DMS 273 (cell line): ENCODE results near the gene MCEE.
A peak's percentile ranks its signal among the peaks of the same experiment; 100 is the strongest.
"Not testable (repeated sequence)": the region's sequence is repeated elsewhere in the genome, so short reads cannot be mapped to it uniquely, and the experiment has no call there.

Source experiments
- DNase-seq: peaks from one replicate; lab custom pipeline; 2025; ENCODE audit not compliant: unreplicated experiment; lab: John Stamatoyannopoulos, UW

Gene MCEE

DNA sequence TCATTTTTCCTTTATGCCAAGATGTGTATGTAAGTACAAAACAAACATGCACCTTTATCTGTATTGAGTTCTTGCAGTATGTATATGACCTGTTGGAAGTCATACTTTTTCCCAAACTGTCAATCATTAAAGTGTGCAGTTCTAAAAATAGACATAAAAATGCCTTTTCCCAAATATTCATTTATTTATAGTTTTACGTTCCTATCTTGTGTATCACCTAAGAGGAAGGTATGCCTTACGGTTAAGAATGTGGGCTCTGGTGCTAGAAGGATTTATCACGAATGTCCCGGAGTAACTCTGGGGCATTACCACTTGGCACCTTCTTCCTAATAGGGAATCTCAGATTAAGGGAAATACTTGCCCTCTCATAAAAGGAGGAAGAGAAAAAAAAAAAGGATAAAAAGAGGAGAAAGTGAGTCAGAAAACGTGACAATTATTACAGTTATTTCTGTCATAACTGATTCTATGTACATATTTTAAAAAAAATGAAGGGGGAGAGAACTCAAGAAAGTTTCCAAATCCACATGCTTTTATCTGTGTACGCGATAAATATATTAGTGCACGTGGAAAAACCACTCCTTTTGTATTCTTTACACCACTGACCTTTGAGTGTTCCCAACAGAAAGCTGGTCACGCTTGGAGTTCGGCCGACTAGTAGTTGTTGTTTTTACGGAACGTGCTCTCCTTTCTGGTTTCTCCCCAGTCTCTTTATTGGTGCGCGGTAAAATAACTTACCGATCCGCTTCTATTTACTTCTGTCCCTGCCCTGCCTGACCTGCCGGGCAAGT, 721 bp downstream of the MCEE start:
- DNase-seq: peak; percentile 40

DNA sequence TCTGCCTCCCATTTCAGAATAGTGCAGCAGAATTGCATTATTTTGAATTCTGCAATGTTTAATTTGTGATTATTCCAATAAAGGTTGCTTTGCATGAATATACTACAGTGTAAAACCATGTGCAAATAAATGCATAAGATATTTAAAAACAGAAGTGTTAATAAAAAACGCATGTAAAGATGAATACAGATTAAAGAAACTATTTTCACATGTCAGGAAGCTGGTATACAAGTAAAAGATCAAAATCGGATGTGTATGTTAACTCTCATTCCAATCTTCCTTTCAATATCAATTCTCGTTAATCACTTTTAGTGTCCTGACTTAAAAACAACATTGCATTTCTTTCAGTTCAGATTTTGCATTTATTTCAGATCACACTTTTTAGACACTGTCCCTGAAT, 3.1 kb downstream of the MCEE start:
- no peak for DNase-seq

- DNase-seq: no peak
Observed at GRCh38 chr2:71125506-71126294, 4.3 kb downstream of the MCEE start.

- DNase-seq: no peak
Observed at GRCh38 chr2:71122387-71123298, 7.4 kb downstream of the MCEE start.

DNA sequence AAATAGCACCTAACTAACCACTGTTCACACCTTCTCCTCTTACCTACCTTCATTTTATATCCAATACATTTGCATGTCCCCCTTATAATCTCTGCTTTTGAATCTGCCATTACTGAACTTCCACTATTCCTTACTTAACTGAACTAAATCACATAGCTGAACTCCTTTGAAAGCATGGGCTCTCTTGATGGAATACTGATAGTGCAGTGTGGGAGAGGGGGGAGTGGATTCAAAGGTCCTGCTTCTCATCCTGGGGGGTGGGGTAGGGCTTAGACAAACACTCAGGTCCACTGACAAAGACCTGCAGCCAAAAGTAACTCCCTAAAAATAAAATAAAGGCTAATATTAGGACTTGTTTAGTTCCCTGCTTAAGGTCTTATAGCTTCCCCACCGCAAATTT, 8.6 kb downstream of the MCEE start:
- DNase-seq: no peak

- no peak for DNase-seq
Observed at GRCh38 chr2:71120195-71120594, 9.8 kb downstream of the MCEE start.

- DNase-seq: no peak
Observed at GRCh38 chr2:71117063-71117462, 13.0 kb downstream of the MCEE start.

GRCh38 chr2:71113843-71114242, 16.2 kb downstream of the MCEE start:
- no peak for DNase-seq

DNA sequence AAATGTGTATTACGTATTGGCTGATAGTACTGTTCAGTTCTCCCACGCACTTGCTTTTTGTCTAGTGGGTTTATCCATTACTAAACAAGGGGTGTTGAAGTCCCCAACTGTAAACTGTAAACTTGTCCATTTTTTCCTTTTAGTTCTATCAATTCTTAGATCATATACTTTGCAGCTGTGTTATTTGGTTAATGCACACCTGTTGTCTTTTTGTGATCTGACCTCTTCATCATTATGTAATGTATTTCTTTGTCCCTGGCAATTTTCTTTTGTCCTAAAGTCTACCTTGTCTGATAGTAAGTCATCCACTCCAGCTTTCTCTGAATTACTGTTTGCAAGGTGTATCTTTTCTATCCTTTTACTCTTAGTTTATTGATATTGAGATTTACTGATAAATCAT, 21.9 kb downstream of the MCEE start:
- DNase-seq: no peak

GRCh38 chr2:71106463-71106862, 23.6 kb downstream of the MCEE start:
- DNase-seq: not testable (repeated sequence)

DNA sequence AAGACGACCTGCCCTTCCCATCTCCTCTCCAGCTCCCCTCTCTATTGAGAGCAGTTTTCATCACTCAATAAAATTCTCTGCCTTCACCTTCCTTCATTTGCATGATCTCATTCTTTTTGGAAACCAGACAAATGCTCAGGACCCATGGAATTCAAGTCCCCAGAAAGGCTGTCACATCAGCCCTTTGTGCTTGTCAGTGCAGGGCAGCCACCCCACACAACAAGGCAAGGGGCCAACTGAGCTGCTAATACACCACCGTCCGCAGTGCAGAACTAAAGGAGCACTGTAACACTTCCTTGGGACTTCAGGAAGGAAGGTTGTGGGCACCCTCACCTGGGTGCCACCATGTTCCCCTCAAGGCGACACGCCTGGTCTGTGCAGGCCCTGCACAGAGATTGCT, 26.2 kb downstream of the MCEE start:
- no peak for DNase-seq

- DNase-seq: no peak
Observed at GRCh38 chr2:71102981-71103681, 26.9 kb downstream of the MCEE start.

GRCh38 chr2:71101656-71102055, 28.4 kb downstream of the MCEE start:
- DNase-seq: no peak

GRCh38 chr2:71100195-71100964, 29.6 kb downstream of the MCEE start:
- DNase-seq: peak; percentile 79

- not testable (repeated sequence) for DNase-seq
Observed at GRCh38 chr2:71092491-71093260, 37.4 kb downstream of the MCEE start.

DNA sequence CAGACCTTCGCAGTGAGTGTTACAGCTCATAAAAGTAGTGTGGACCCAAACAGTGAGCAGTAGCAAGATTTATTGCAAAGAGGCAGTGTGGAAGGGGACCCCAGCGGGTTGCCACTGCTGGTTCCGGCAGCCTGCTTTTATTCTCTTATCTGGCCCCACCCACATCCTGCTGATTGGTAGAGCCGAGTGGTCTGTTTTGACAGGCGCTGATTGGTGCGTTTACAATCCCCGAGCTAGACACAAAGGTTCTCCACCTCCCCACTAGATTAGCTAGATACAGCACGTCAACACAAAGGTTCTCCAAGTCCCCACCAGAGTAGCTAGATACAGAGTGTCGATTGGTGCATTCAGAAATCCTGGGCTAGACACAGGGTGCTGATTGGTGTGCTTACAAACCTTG, 38.2 kb downstream of the MCEE start:
- not testable (repeated sequence) for DNase-seq

DNA sequence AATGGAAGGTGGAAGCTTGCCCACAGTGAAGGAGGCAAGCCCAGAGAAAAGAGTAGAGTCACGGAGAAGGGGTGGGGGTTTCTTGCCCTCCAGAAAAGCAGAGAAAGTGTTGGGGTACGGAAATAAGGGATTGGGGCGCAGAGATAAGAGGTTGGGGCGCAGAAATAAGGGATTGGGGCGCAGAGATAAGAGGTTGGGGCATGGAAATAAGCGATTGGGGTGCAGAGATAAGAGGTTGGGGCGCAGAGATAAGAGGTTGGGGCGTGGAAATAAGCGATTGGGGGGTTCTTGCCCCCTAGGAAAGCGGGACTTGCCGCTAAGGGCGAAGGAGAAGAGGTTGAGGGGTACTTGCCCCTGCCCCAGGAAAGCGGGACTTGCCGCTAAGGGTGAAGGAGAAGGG, 40.6 kb downstream of the MCEE start:
- not testable (repeated sequence) for DNase-seq

GRCh38 chr2:71085325-71086003, 44.6 kb downstream of the MCEE start:
- not testable (repeated sequence) for DNase-seq
